ENCODE results near the gene THSD4.

Gene THSD4

DNA sequence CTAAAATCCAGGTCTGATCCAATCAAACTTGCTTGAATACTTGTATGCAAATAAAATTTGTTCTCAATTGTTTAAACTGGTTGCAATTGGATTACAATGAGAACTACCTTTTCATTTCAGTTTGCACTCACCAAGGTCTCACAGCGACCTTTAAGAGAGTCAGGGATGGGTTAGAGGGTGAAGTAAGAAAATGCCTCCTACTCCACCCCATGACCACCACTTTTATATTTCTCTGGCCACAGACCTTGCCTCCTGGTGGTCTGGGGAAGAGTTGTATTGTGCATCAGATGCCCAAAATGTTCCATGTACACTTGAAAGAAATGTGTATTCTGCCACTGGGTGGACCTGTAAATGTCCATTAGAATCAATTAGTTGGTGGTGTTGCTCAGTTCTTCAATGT lies 16.4 kb upstream of the THSD4 start:
- no peaks in the 10 kb centered on the region for H3K4me1 ChIP-seq (ENCODE audit: control insufficient read depth, insufficient read depth, low read length)
- no peaks in the 10 kb centered on the region for H3K9me3 ChIP-seq (ENCODE audit: control insufficient read depth, low read length)
- no peaks in the 10 kb centered on the region for H3K36me3 ChIP-seq (ENCODE audit: control insufficient read depth, insufficient read depth, low read length, severe bottlenecking)
- no peak overlapping the region for H3K4me3 ChIP-seq (ENCODE audit: low read length)
- H3K27me3 ChIP-seq (replicated peaks; ENCODE audit: control insufficient read depth, insufficient read depth, low read length), result no peaks in the 10 kb centered on the region
- H3K9ac ChIP-seq (ENCODE audit: low read length), result no peak overlapping the region
- DNase-seq (ENCODE audit: low read depth), result no peak

DNA sequence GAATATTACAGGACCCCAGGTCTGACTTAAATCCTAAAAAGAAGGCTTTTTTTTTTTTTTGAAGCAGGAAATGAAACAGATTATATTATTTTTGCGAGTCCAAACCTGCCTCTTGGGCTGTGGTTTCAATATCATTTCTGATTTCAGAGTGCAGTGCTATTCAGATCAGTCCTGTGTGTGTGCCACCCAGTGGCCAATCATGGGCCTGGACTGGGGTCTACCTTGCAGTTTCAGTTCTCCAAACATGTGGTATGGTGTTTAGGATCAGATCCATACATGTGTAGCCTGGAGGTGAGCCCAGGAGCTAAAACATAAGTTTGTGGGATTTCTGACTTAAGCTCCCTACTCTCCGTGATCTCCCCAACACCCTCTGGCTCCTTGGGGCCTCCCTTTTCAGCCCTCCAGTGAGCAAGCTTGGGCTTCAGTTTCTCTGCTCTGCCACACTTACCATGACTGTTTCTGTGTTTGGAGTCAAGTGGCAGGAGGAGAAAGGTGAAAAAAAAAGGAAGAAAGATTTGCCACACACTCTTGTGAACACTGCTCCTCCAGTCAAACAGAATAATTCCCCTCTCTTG lies 12.1 kb upstream of the THSD4 start:
- DNase-seq (ENCODE audit: low read depth), result peak; percentile 57
- H3K4me1 ChIP-seq (ENCODE audit: control insufficient read depth, insufficient read depth, low read length), result peaks cover 3% of the 10 kb centered on the region

DNA sequence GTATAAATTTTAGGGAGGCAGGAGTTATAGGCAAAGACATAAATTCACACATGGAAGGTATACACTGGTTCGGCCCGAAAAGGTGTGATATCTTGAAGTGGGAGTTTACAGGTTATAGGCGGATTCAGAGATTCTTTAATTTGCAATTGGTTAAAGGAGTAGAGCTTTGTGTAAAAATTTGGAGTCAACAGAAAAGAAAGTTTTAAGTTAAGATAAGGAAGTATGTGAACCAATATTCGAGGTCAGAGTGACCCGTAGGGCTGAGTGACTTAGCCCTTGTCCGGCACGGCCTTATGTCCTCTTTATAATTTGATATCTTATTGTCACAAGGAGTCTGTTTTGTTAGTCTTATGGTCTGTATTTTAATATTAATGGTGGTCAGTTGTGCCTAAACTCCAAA lies 10.6 kb upstream of the THSD4 start:
- Histone ChIP-seq H3K36me3 (ENCODE audit: control insufficient read depth, insufficient read depth, low read length, severe bottlenecking) (no peaks in the 10 kb centered on the region), H3K27me3 (replicated peaks; ENCODE audit: control insufficient read depth, insufficient read depth, low read length) (no peaks in the 10 kb centered on the region), H3K9me3 (ENCODE audit: control insufficient read depth, low read length) (no peaks in the 10 kb centered on the region), H3K4me3 (ENCODE audit: low read length) (no peak overlapping the region), H3K4me1 (ENCODE audit: control insufficient read depth, insufficient read depth, low read length) (peaks cover 9% of the 10 kb centered on the region), H3K9ac (ENCODE audit: low read length) (no peak overlapping the region)
- DNase-seq (ENCODE audit: low read depth), result no peak

More for the DNA sequence above, 12.1 kb upstream of the THSD4 start:
- no peak overlapping the region for H3K9ac ChIP-seq (ENCODE audit: low read length)
- no peaks in the 10 kb centered on the region for H3K9me3 ChIP-seq (ENCODE audit: control insufficient read depth, low read length)
- H3K27me3 ChIP-seq (replicated peaks; ENCODE audit: control insufficient read depth, insufficient read depth, low read length), result no peaks in the 10 kb centered on the region
- no peak overlapping the region for H3K4me3 ChIP-seq (ENCODE audit: low read length)
- no peaks in the 10 kb centered on the region for H3K36me3 ChIP-seq (ENCODE audit: control insufficient read depth, insufficient read depth, low read length, severe bottlenecking)

DNA sequence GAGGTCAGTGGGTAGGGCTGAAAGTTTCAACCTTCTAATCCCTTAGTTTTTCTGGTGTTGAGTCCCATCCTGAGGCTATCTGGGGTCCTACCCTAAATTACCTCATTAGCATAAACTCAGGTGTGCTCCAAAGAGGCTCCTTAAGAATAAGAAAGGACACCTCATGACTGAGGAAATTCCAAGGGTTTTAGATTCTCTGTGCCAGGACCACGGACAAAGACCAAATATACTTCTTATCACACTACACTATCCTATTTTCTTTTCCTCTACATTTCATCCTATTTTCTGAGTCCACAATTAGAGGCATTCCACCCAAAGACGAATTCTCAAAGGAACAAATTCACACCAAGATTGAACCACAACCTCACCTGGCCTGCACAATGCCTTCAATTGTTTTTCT lies 9.8 kb upstream of the THSD4 start:
- no peaks in the 10 kb centered on the region for H3K27me3 ChIP-seq (replicated peaks; ENCODE audit: control insufficient read depth, insufficient read depth, low read length)
- DNase-seq (ENCODE audit: low read depth), result no peak
- no peak overlapping the region for H3K9ac ChIP-seq (ENCODE audit: low read length)
- no peaks in the 10 kb centered on the region for H3K36me3 ChIP-seq (ENCODE audit: control insufficient read depth, insufficient read depth, low read length, severe bottlenecking)
- no peaks in the 10 kb centered on the region for H3K9me3 ChIP-seq (ENCODE audit: control insufficient read depth, low read length)
- no peak overlapping the region for H3K4me3 ChIP-seq (ENCODE audit: low read length)
- peaks cover 10% of the 10 kb centered on the region for H3K4me1 ChIP-seq (ENCODE audit: control insufficient read depth, insufficient read depth, low read length)

DNA sequence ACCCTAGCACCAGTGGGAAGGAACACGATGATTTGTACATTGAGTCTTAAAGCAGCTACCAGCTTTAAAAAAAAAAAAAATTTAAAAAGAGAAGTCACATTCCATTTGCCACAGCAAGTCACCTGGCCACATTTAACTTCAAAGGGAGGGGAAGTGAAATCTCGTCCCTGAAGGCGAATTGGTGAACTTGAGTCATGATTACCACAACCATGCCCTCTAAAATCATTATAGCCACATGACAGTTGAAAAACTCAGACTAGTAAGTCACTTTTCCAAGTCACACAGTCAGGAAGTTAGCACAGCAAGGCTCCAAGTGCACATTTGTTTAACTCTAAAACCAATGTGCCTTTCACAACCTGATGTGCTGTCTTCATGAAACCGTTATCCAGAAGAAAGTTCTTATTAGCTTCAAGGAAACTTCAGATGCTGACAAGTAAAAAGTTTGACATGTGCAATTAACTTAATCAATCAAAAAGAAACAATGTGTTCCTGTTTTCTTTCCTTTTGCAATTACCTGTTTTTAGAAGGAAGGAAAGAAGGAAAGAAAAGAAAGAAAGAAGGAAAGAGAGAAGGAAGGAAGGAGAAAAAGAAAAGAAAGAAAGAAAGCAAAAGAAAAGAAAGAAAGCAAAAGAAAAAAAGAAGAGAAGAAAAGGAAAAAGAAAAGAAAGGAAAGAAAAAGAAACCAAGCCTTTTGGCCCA lies 8.3 kb upstream of the THSD4 start:
- Histone ChIP-seq H3K4me3 (ENCODE audit: low read length) (no peak overlapping the region), H3K9me3 (ENCODE audit: control insufficient read depth, low read length) (no peaks in the 10 kb centered on the region), H3K27me3 (replicated peaks; ENCODE audit: control insufficient read depth, insufficient read depth, low read length) (no peaks in the 10 kb centered on the region), H3K9ac (ENCODE audit: low read length) (no peak overlapping the region), H3K36me3 (ENCODE audit: control insufficient read depth, insufficient read depth, low read length, severe bottlenecking) (no peaks in the 10 kb centered on the region), H3K4me1 (ENCODE audit: control insufficient read depth, insufficient read depth, low read length) (peaks cover 18% of the 10 kb centered on the region)
- DNase-seq (ENCODE audit: low read depth), result no peak

DNA sequence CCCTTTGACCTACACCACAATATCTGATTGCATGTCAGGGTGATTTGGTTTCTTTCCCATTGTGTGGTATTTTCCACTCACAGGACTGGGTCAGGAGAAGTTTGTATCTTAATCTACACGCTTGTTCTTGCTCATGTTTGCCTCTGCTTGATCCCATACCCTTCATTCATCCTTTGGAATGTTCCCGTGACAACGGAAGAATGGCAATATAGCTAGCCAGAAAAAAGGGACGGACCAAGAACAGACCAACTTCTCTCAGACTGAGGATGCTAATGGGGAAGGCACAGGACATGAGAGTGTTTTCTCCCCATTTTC lies 7.8 kb upstream of the THSD4 start:
- Histone ChIP-seq H3K4me1 (ENCODE audit: control insufficient read depth, insufficient read depth, low read length) (peaks cover 18% of the 10 kb centered on the region), H3K36me3 (ENCODE audit: control insufficient read depth, insufficient read depth, low read length, severe bottlenecking) (no peaks in the 10 kb centered on the region), H3K9ac (ENCODE audit: low read length) (no peak overlapping the region), H3K4me3 (ENCODE audit: low read length) (no peak overlapping the region), H3K9me3 (ENCODE audit: control insufficient read depth, low read length) (no peaks in the 10 kb centered on the region), H3K27me3 (replicated peaks; ENCODE audit: control insufficient read depth, insufficient read depth, low read length) (no peaks in the 10 kb centered on the region)
- DNase-seq (ENCODE audit: low read depth), result no peak

DNA sequence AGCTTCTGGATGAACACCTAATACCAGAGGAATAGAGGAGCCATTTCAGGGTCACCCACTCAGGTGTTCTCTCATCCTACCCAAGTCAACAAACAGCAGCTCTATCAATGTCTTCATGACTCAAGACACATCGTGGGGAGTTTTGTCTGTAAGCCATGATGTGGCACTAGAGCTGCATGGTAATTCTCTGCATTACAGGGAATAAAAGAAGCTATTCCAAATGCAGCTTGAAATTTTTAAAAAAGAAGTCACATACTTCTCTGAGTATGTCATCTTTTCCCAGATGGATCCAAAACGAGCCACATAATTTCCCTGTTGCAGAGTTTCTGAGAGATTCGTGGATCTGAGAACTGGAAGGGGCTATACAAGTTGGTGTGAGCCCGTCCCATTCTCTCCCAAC lies 6.1 kb upstream of the THSD4 start:
- H3K9me3 ChIP-seq (ENCODE audit: control insufficient read depth, low read length), result no peaks in the 10 kb centered on the region
- H3K9ac ChIP-seq (ENCODE audit: low read length), result no peak overlapping the region
- no peak overlapping the region for H3K4me3 ChIP-seq (ENCODE audit: low read length)
- no peaks in the 10 kb centered on the region for H3K36me3 ChIP-seq (ENCODE audit: control insufficient read depth, insufficient read depth, low read length, severe bottlenecking)
- peak; percentile 76 for DNase-seq (ENCODE audit: low read depth)
- peaks cover 18% of the 10 kb centered on the region for H3K4me1 ChIP-seq (ENCODE audit: control insufficient read depth, insufficient read depth, low read length)
- H3K27me3 ChIP-seq (replicated peaks; ENCODE audit: control insufficient read depth, insufficient read depth, low read length), result no peaks in the 10 kb centered on the region

DNA sequence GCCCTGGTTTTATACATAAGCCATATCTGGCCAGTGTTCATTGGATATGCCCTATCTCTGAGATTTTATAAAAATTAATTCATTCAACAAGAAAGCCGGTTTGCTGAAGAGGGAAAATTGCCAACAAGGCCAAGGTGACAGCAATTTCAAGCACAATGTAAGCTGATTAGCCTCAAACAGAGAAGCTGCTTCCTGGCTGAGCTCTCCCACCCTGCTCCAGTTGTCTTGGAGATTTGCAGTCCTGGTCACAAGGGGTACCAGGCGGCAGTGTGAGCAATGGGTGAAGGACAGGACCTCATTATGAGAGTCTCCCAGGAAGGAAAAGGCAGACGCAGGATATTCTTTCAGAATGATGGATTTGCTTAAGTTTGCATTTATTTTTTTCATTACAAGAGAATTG lies 5.4 kb upstream of the THSD4 start:
- Histone ChIP-seq H3K4me1 (ENCODE audit: control insufficient read depth, insufficient read depth, low read length) (peaks cover 18% of the 10 kb centered on the region), H3K36me3 (ENCODE audit: control insufficient read depth, insufficient read depth, low read length, severe bottlenecking) (no peaks in the 10 kb centered on the region), H3K4me3 (ENCODE audit: low read length) (no peak overlapping the region), H3K27me3 (replicated peaks; ENCODE audit: control insufficient read depth, insufficient read depth, low read length) (no peaks in the 10 kb centered on the region), H3K9me3 (ENCODE audit: control insufficient read depth, low read length) (no peaks in the 10 kb centered on the region), H3K9ac (ENCODE audit: low read length) (no peak overlapping the region)
- DNase-seq (ENCODE audit: low read depth), result no peak

DNA sequence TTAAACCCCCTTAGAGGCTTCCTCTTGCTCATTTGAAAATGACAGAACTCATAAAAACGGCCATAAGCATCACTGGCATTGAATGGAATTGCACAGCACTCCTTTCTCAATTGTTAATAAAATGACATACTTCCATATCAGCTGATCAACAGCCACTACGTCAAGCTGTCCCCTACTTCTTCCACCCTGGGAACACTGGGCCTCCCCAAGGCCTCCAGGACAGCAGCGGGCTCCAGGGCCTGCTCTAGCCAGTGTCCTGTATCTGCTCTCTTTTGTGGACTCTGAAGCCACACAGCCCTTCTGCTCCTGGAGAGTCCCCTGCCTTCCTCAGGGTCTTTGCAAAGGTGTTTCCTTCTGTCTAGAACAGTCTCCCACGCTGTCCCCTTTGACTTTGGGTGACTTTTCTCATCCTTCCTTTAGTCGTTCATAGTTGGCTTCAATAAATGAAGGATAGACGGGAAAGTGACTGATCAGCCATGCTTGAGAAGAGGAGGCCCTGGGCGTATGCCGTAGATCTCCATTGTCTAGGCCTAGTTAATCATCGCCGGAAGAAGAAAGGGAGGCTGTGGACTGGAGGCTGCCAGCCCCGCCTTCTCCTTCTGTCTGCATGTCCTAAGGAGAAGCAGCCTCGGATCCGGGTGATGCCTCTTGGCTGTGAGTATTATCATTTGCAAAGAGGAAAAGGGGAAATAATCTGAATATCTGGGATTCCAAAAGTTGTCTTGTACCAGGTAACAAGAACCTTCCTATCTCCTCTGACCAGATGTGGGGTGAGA lies 4.7 kb upstream of the THSD4 start:
- Histone ChIP-seq H3K4me3 (ENCODE audit: low read length) (no peak overlapping the region), H3K4me1 (ENCODE audit: control insufficient read depth, insufficient read depth, low read length) (peaks cover 18% of the 10 kb centered on the region), H3K36me3 (ENCODE audit: control insufficient read depth, insufficient read depth, low read length, severe bottlenecking) (no peaks in the 10 kb centered on the region), H3K27me3 (replicated peaks; ENCODE audit: control insufficient read depth, insufficient read depth, low read length) (no peaks in the 10 kb centered on the region), H3K9ac (ENCODE audit: low read length) (no peak overlapping the region), H3K9me3 (ENCODE audit: control insufficient read depth, low read length) (no peaks in the 10 kb centered on the region)
- DNase-seq (ENCODE audit: low read depth), result no peak

DNA sequence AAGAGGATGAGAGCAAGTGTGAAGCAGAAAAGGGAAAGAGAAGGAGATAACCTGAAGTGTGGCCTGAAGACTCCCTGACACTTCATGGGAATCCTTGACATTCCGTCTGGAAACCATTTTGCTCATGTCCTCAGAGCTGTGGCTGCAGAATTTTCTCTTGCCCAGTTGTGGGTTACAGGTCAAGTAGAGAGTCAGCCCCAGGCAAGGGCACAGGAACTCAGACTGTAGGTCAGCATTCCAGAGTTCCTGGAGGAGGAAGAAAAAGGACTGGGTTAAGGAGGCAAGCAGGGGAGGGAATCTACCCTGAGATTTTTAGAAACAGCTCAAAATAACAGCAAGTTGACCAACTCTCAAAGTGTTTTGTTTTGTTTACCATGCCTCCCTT lies 4.1 kb upstream of the THSD4 start:
- Histone ChIP-seq H3K4me1 (ENCODE audit: control insufficient read depth, insufficient read depth, low read length) (peaks cover 20% of the 10 kb centered on the region), H3K36me3 (ENCODE audit: control insufficient read depth, insufficient read depth, low read length, severe bottlenecking) (no peaks in the 10 kb centered on the region), H3K9me3 (ENCODE audit: control insufficient read depth, low read length) (no peaks in the 10 kb centered on the region), H3K4me3 (ENCODE audit: low read length) (no peak overlapping the region), H3K27me3 (replicated peaks; ENCODE audit: control insufficient read depth, insufficient read depth, low read length) (no peaks in the 10 kb centered on the region), H3K9ac (ENCODE audit: low read length) (no peak overlapping the region)
- DNase-seq (ENCODE audit: low read depth), result peak; percentile 50

DNA sequence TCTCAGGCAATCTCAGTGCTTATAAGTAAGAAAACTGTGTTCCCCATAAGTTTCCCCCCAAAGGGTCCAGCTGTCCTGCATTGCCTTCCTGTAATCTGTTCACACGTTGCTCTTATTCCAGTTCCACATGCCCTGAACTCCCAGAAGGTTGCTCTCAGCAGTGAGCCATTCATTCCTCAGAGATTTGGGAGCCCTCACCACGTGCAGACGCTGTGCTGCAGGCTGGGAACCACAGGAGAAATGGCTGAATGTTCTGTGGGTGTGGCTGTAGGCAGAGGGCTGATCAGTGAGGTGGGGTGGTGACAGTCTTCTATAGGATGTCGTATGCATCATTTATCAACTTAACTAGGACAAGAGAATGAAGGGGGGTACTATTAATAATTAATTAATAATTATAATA lies 3.3 kb upstream of the THSD4 start:
- H3K4me3 ChIP-seq (ENCODE audit: low read length), result no peak overlapping the region
- H3K4me1 ChIP-seq (ENCODE audit: control insufficient read depth, insufficient read depth, low read length), result peaks cover 21% of the 10 kb centered on the region
- H3K9me3 ChIP-seq (ENCODE audit: control insufficient read depth, low read length), result no peaks in the 10 kb centered on the region
- no peak for DNase-seq (ENCODE audit: low read depth)
- H3K27me3 ChIP-seq (replicated peaks; ENCODE audit: control insufficient read depth, insufficient read depth, low read length), result no peaks in the 10 kb centered on the region
- no peaks in the 10 kb centered on the region for H3K36me3 ChIP-seq (ENCODE audit: control insufficient read depth, insufficient read depth, low read length, severe bottlenecking)
- H3K9ac ChIP-seq (ENCODE audit: low read length), result no peak overlapping the region

Data from adipocyte (in vitro differentiated cells).